Heart right ventricle (tissue), 16 donors: ENCODE data around the gene SLC16A1. TPM values are rescaled to one million over a fixed set of nuclear protein-coding genes. Genes with fewer than 3 reads are reported as not detected.

Experiments used
- ATAC-seq, 8 donors: fragments of 200-7000 bp; cut with Tn5 transposase; one replicate each; pipeline ENCODE4 v1.9.1; 2020; ENCODE audit warnings: mild to moderate bottlenecking in 8 of 8, moderate library complexity in 8 of 8, moderate number of reproducible peaks in 1 of 8
- DNase-seq, 2 donors: peaks; one replicate each; pipeline ENCODE4 v3.0.0-alpha.2; 2020
- H3K27ac ChIP-seq, 10 donors: fragments of 200-600 bp; sonication (generic) in 2 of 10; one replicate each; pipeline versions ENCODE4 v1.5.0 to v1.8.0; 2020 to 2022; ENCODE audit warnings: mild to moderate bottlenecking in 3 of 10
- H3K27me3 ChIP-seq, 7 donors: fragments of 200-600 bp; one replicate each; pipeline ENCODE4 v1.8.0; 2021 to 2022; ENCODE audit warnings: mild to moderate bottlenecking in 2 of 7
- H3K36me3 ChIP-seq, 9 donors: fragments of 200-600 bp; sonication (generic) in 1 of 9; one replicate each; pipeline versions ENCODE4 v1.5.0 to v1.8.0; 2020 to 2022; ENCODE audit warnings: mild to moderate bottlenecking in 2 of 9
- H3K4me1 ChIP-seq, 9 donors: fragments of 200-600 bp; sonication (generic) in 1 of 9; one replicate each; pipeline versions ENCODE4 v1.5.0 to v1.8.0; 2020 to 2022; ENCODE audit warnings: mild to moderate bottlenecking in 4 of 9
- H3K4me3 ChIP-seq, 10 donors: fragments of 200-600 bp; sonication (generic) in 2 of 10; one replicate each; pipeline versions ENCODE4 v1.5.0 to v1.8.0; 2020 to 2022; ENCODE audit warnings: mild to moderate bottlenecking in 7 of 10, moderate library complexity in 2 of 10
- H3K9me3 ChIP-seq, 11 donors: fragments of 200-600 bp in 10 of 11; sonication (generic) in 2 of 11; one replicate each; pipeline versions ENCODE4 v1.5.0 to v1.8.0; 2013 to 2022; ENCODE audit warnings: mild to moderate bottlenecking in 2 of 11, control low read depth in 1 of 11, moderate library complexity in 1 of 11
- CTCF ChIP-seq, 9 donors: fragments of 200-600 bp; sonication (generic) in 2 of 9; IDR thresholded peaks; one replicate each; pipeline versions ENCODE4 v1.5.0 to v1.8.0; 2021 to 2022; ENCODE audit warnings: antibody characterized with exemption in 9 of 9, mild to moderate bottlenecking in 5 of 9, moderate library complexity in 1 of 9
- whole genome bisulfite sequencing, 2 donors: extraction: QIAGEN DNeasy Blood & Tissue Kit; methylation state at CpG; one replicate each; pipeline ENCODE4 v1.1.7; 2013; ENCODE audit warnings: inconsistent platforms in 1 of 2; 5-methylcytosine and 5-hydroxymethylcytosine counted together
- intact Hi-C, 10 donors: fragments of 100-400 bp; cut with DNase I; formaldehyde crosslinking; loops; one replicate each; pipeline versions ENCODE4 v1.11.1 to v1.14.2; 2022
- polyA plus RNA-seq, 2 donors: library from polyadenylated mRNA; stranded (reverse); fragments of 200-250 nt; gene quantifications; one replicate each; pipeline ENCODE4 v1.2.3, GENCODE V29; 2013
- total RNA-seq, 10 donors: library from RNA; stranded (reverse); fragmentation: NEBNext Ultra II Directional in 3 of 10; extraction: Animal tissue kit (Norgen Biotek cat#: 25700) in 3 of 10; gene quantifications; one replicate each; pipeline versions ENCODE4 v1.2.1 to v1.2.4, GENCODE V29; 2021 to 2023
- donor health status: Arrhythmogenic right ventricular cardiomyopathy.
- donor health status: ischemic (EF 13 %, LVEDD 7.1; RV severe dilation, severe dysfunction).
- donor health status: healthy with polysubstance abuse.
- donor health status: DM: no; HTN: yes; CAD: no.
- donor health status: DM: no; HTN: no; CAD: no.
- donor health status: ischemic (EF 25% LVEDD 6.9; RV normal size, moderate dysfunction).
- donor health status: ischemic (EF 25% LVEDD 5.7; RV mildly dilated, moderate dysfunction).
- donor health status: healthy.
- donor health status: DM: yes; HTN: yes; CAD: no.
- donor health status: Ischemic cardiomyopathy.
- donor health status: ischemic (EF 35%, LVEDD 5.7; RV mildly dilated, moderate dysfunction).
- donor health status: nonischemic (EF 11% LVEDD 7.7; RV severe dilation, severe dysfunction).
- donor health status: DM: yes; HTN: yes; CAD: no.
- donor health status: PGD.
- donor health status: ischemic (EF 29% LVEDD 5.4; RV normal size, mild dysfunction).
- donor health status: nonischemic (EF 23%, LVEDD 6.1; RV moderate dilation, normal function).

Gene SLC16A1
- total and polyA plus RNA-seq, 12 donors, result 43.9 to 193 (median 148) TPM

GRCh38 chr1:112957133-112957812, 1.3 kb upstream of the SLC16A1 start:
- peak in 1 of 2 donors; percentile 37 for DNase-seq

GRCh38 chr1:112956544-112957132, 642 bp upstream of the SLC16A1 start:
- WGBS, 2 donors, result 1 to 2% methylated on average over 38 of the region's 38 CpGs
- Histone ChIP-seq H3K27me3 (no peaks in the 10 kb centered on the region), H3K9me3 (no peaks in the 10 kb centered on the region), H3K4me3 (peak overlapping the region; percentile 34 to 94 (median 77)), H3K36me3 (peaks cover 0 to 19% (median 0%) of the 10 kb centered on the region in 9 donors), H3K4me1 (peaks cover 0 to 64% (median 49%) of the 10 kb centered on the region in 9 donors), H3K27ac (peak overlapping the region; percentile 85 to 96 (median 94))
- no peak for TF ChIP-seq CTCF (IDR thresholded peaks at IDR 0.05)
- ATAC-seq (peak; percentile 5 to 35 (median 20)), DNase-seq (no peak)
- intact Hi-C loops, result loop anchor here in 9 of 10 donors (1.0 to 10.0 kb wide), 12 partner anchors 41 to 242 kb away; partner anchors contain the start of gene PPM1J (in 3 of the 9)

More at GRCh38 chr1:112957133-112957812, 1.3 kb upstream of the SLC16A1 start:
- intact Hi-C loops, result loop anchor here in 9 of 10 donors (5.0 to 10.0 kb wide), 10 partner anchors 40 to 242 kb away; partner anchors contain the start of gene PPM1J (in 3 of the 9)
- H3K9me3 ChIP-seq, result no peaks in the 10 kb centered on the region
- H3K27me3 ChIP-seq, result no peaks in the 10 kb centered on the region
- peak in 6 of 8 donors; percentile 12 to 40 (median 32) for ATAC-seq
- H3K27ac ChIP-seq, result peak overlapping the region; percentile 85 to 96 (median 94)
- peaks cover 0 to 69% (median 54%) of the 10 kb centered on the region in 9 donors for H3K4me1 ChIP-seq
- peaks cover 0 to 25% (median 0%) of the 10 kb centered on the region in 9 donors for H3K36me3 ChIP-seq
- WGBS, 2 donors, result 5 to 6% methylated on average over 11 of the region's 11 CpGs
- H3K4me3 ChIP-seq, result peak overlapping the region; percentile 34 to 94 (median 77)
- no peak for TF ChIP-seq CTCF (IDR thresholded peaks at IDR 0.05)

GRCh38 chr1:112954945-112955772, 837 bp downstream of the SLC16A1 start:
- peaks cover 0 to 61% (median 48%) of the 10 kb centered on the region in 9 donors for H3K4me1 ChIP-seq
- peaks cover 0 to 4% (median 0%) of the 10 kb centered on the region in 9 donors for H3K36me3 ChIP-seq
- ATAC-seq (peak; percentile 22 to 65 (median 56)), DNase-seq (peak; percentile 46 to 52)
- WGBS, 2 donors, result 1 to 2% methylated on average over 29 of the region's 29 CpGs
- H3K27ac ChIP-seq, result peak overlapping the region; percentile 85 to 96 (median 94)
- H3K9me3 ChIP-seq, result no peaks in the 10 kb centered on the region
- intact Hi-C loops, result loop anchor here in 9 of 10 donors (2.0 to 10.0 kb wide), 11 partner anchors 42 to 240 kb away; partner anchors contain the start of gene PPM1J (in 3 of the 9)
- no peaks in the 10 kb centered on the region for H3K27me3 ChIP-seq
- H3K4me3 ChIP-seq, result peak overlapping the region; percentile 34 to 94 (median 77)
- no peak for TF ChIP-seq CTCF (IDR thresholded peaks at IDR 0.05)
